Measurements from ENCODE around the gene DZIP1L. TPM values are rescaled to one million over a fixed set of nuclear protein-coding genes. Genes with fewer than 3 reads are reported as not detected.

DZIP1L gene
- total RNA-seq, 8 experiments from 2014 or later, result 3.9 to 59.9 (median 12.1) TPM

GRCh38 chr3:138127636-138128365, 12.4 kb upstream of the DZIP1L start:
- WGBS, 10 experiments, result 50 to 100% (median 82%) methylated on average over 1 of the region's 1 CpG; no CpG with 5 or more reads in 2 of the 10 experiments
- Histone ChIP-seq H3K4me3 (no peak overlapping the region), H3K4me1 (replicated peaks in 1 of 2) (no peaks in the 10 kb centered on the region), H3K27ac (no peak overlapping the region)
- no peak for ATAC-seq (replicated peaks in 6 of 8)
- in situ Hi-C loops (cut with MboI; ENCODE audit: low pct_unique_long_range_greater_than_20kb in 2 of 9, low sequenced_read_pairs in 9 of 9, unreplicated experiment in 9 of 9), result no loop called here

DNA sequence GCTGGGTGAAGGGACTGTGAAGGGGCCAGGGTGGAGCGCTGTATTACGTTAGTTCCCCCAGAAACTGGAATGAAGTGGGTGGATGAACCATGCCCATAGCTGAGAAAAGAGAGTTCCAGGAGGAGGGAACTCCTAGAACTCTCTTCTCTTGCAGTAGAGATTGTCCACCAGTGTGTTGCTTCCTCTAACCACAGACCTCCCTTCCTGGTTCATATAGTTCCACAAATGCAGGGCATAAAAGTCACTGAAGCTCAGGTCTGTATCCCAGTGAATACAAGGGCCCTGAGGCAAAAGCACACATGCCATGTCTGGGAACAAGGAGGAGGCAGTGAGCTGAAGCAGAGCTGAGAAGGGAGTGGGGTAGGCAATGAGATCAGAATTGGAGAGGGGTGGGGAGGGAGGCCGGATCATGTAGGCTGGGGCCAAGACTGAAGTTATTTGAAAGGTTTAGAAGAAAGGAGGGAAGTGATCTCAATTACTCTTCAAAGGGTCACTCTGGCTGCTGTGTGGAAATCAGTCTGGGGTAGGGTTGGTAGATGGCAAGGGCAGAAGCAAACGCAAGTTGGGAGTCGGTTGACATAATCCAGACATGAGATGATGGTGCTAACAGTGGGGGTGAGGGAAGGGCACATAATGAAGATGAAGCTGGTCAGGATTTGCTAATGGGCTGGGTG, 10.3 kb upstream of the DZIP1L start:
- peak in 4 of 8 experiments; percentile 6 to 93 (median 84) for ATAC-seq (replicated peaks in 6 of 8)
- H3K4me1 ChIP-seq (replicated peaks in 1 of 2), result no peaks in the 10 kb centered on the region
- no peak overlapping the region for H3K4me3 ChIP-seq
- no peak overlapping the region for H3K27ac ChIP-seq
- in situ Hi-C loops (cut with MboI; ENCODE audit: low pct_unique_long_range_greater_than_20kb in 2 of 9, low sequenced_read_pairs in 9 of 9, unreplicated experiment in 9 of 9), result no loop called here
- WGBS, 10 experiments, result 0 to 100% (median 43%) methylated on average over 1 to 4 of the region's 5 CpGs; no CpG with 5 or more reads in 4 of the 10 experiments

DNA sequence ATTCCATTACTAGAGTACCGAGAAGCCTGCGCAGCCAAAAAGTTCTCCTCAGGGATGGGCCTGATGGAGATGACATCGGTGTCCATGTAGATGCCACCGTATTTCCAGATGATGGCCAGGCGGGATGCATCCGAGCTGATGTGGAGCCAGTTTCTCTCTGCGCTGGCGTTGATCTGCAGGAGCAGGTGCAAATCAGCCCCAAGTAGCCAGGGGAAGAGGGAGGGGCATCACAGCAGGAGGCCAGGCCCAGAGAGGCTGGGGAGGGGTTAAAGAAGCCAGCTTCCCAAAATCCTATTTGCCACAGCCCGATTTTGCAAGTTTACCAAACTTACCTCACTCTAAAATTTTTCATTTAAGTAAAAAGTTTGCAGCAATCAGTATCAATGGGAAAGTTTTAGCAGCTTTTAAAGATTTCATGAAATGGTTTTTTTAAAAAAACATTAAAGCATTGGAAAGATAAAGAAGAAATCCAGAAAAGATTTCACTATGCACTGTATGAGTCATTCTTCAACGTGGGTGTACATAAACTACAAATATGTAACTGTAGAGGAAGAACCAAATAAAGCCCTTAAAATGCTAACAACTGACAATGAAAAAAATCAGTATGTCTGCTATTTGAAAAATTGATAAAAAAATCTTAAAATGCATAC, 9.4 kb upstream of the DZIP1L start:
- in situ Hi-C loops (cut with MboI; ENCODE audit: low pct_unique_long_range_greater_than_20kb in 2 of 9, low sequenced_read_pairs in 9 of 9, unreplicated experiment in 9 of 9), result no loop called here
- no peak overlapping the region for H3K27ac ChIP-seq
- 0 to 81% (median 65%) methylated on average over 1 to 8 of the region's 10 CpGs for WGBS, 10 experiments

GRCh38 chr3:138124188-138124587, 8.8 kb upstream of the DZIP1L start:
- in situ Hi-C loops (cut with MboI; ENCODE audit: low pct_unique_long_range_greater_than_20kb in 2 of 9, low sequenced_read_pairs in 9 of 9, unreplicated experiment in 9 of 9), result no loop called here
- no peak for ATAC-seq (replicated peaks in 6 of 8)
- no peak overlapping the region for H3K27ac ChIP-seq
- H3K4me1 ChIP-seq (replicated peaks in 1 of 2), result no peaks in the 10 kb centered on the region
- 64 to 100% (median 93%) methylated on average over 1 to 6 of the region's 6 CpGs; no CpG with 5 or more reads in 1 of the 10 experiments for WGBS, 10 experiments
- no peak overlapping the region for H3K4me3 ChIP-seq

More for the DNA sequence above, 9.4 kb upstream of the DZIP1L start:
- peak in 3 of 8 experiments; percentile 28 to 56 (median 40) for ATAC-seq (replicated peaks in 6 of 8)
- Histone ChIP-seq H3K4me1 (replicated peaks in 1 of 2) (no peaks in the 10 kb centered on the region), H3K4me3 (no peak overlapping the region)

GRCh38 chr3:138119423-138119766, 4.0 kb upstream of the DZIP1L start:
- Histone ChIP-seq H3K4me3 (no peak overlapping the region), H3K4me1 (replicated peaks in 1 of 2) (peaks cover 0 to 6% of the 10 kb centered on the region in 2 donors), H3K27ac (no peak overlapping the region)
- in situ Hi-C loops (cut with MboI; ENCODE audit: low pct_unique_long_range_greater_than_20kb in 2 of 9, low sequenced_read_pairs in 9 of 9, unreplicated experiment in 9 of 9), result loop anchor here in 1 of 9 experiments (10.0 kb wide), 1 partner anchor 55 kb away; no protein-coding TSS in a partner anchor
- peak in 3 of 8 experiments; percentile 5 to 23 (median 18) for ATAC-seq (replicated peaks in 6 of 8)
- WGBS, 10 experiments, result 0 to 100% (median 80%) methylated on average over 1 to 3 of the region's 4 CpGs; no CpG with 5 or more reads in 3 of the 10 experiments

GRCh38 chr3:138118612-138119422, 3.4 kb upstream of the DZIP1L start:
- Histone ChIP-seq H3K4me1 (replicated peaks in 1 of 2) (peaks cover 5 to 12% of the 10 kb centered on the region in 2 donors), H3K4me3 (no peak overlapping the region), H3K27ac (no peak overlapping the region)
- WGBS, 10 experiments, result 0 to 76% (median 27%) methylated on average over 1 to 4 of the region's 8 CpGs; no CpG with 5 or more reads in 3 of the 10 experiments
- in situ Hi-C loops (cut with MboI; ENCODE audit: low pct_unique_long_range_greater_than_20kb in 2 of 9, low sequenced_read_pairs in 9 of 9, unreplicated experiment in 9 of 9), result loop anchor here in 1 of 9 experiments (10.0 kb wide), 1 partner anchor 54 kb away; no protein-coding TSS in a partner anchor
- peak; percentile 17 to 58 (median 35) for ATAC-seq (replicated peaks in 6 of 8)

GRCh38 chr3:138114431-138114918, 933 bp downstream of the DZIP1L start:
- 0 to 20% (median 0%) methylated on average over 1 to 6 of the region's 9 CpGs; no CpG with 5 or more reads in 4 of the 10 experiments for WGBS, 10 experiments
- peak overlapping the region in 1 of 2 donors; percentile 81 for H3K27ac ChIP-seq
- ATAC-seq (replicated peaks in 6 of 8), result peak; percentile 1 to 42 (median 28)
- in situ Hi-C loops (cut with MboI; ENCODE audit: low pct_unique_long_range_greater_than_20kb in 2 of 9, low sequenced_read_pairs in 9 of 9, unreplicated experiment in 9 of 9), result loop anchor here in 1 of 9 experiments (10.0 kb wide), 1 partner anchor 50 kb away; no protein-coding TSS in a partner anchor
- peaks cover 12 to 18% of the 10 kb centered on the region in 2 donors for H3K4me1 ChIP-seq (replicated peaks in 1 of 2)
- H3K4me3 ChIP-seq, result peak overlapping the region; percentile 48 to 81 (median 70)

GRCh38 chr3:138113326-138113725, 2.1 kb downstream of the DZIP1L start:
- peaks cover 12 to 18% of the 10 kb centered on the region in 2 donors for H3K4me1 ChIP-seq (replicated peaks in 1 of 2)
- H3K27ac ChIP-seq, result no peak overlapping the region
- WGBS, 10 experiments, result 0 to 60% (median 7%) methylated on average over 1 of the region's 1 CpG; no CpG with 5 or more reads in 6 of the 10 experiments
- peak in 6 of 8 experiments; percentile 15 to 75 (median 56) for ATAC-seq (replicated peaks in 6 of 8)
- H3K4me3 ChIP-seq, result no peak overlapping the region
- in situ Hi-C loops (cut with MboI; ENCODE audit: low pct_unique_long_range_greater_than_20kb in 2 of 9, low sequenced_read_pairs in 9 of 9, unreplicated experiment in 9 of 9), result loop anchor here in 1 of 9 experiments (10.0 kb wide), 1 partner anchor 49 kb away; no protein-coding TSS in a partner anchor

- WGBS, 10 experiments, result 48 to 97% (median 91%) methylated on average over 3 to 8 of the region's 8 CpGs; no CpG with 5 or more reads in 1 of the 10 experiments
- no peak for ATAC-seq (replicated peaks in 6 of 8)
- Histone ChIP-seq H3K27ac (no peak overlapping the region), H3K4me3 (no peak overlapping the region), H3K4me1 (replicated peaks in 1 of 2) (peaks cover 12 to 18% of the 10 kb centered on the region in 2 donors)
- in situ Hi-C loops (cut with MboI; ENCODE audit: low pct_unique_long_range_greater_than_20kb in 2 of 9, low sequenced_read_pairs in 9 of 9, unreplicated experiment in 9 of 9), result loop anchor here in 1 of 9 experiments (10.0 kb wide), 1 partner anchor 48 kb away; no protein-coding TSS in a partner anchor
These were observed 3.0 kb downstream of the DZIP1L start for GRCh38 chr3:138112362-138112761.

- no peak overlapping the region for H3K27ac ChIP-seq
- WGBS, 10 experiments, result 17 to 100% (median 86%) methylated on average over 1 of the region's 1 CpG; no CpG with 5 or more reads in 3 of the 10 experiments
- no peaks in the 10 kb centered on the region for H3K4me1 ChIP-seq (replicated peaks in 1 of 2)
- peak in 2 of 8 experiments; percentile 11 to 93 for ATAC-seq (replicated peaks in 6 of 8)
- in situ Hi-C loops (cut with MboI; ENCODE audit: low pct_unique_long_range_greater_than_20kb in 2 of 9, low sequenced_read_pairs in 9 of 9, unreplicated experiment in 9 of 9), result no loop called here
- H3K4me3 ChIP-seq, result no peak overlapping the region
These were observed 9.8 kb downstream of the DZIP1L start for GRCh38 chr3:138105598-138105997.

DNA sequence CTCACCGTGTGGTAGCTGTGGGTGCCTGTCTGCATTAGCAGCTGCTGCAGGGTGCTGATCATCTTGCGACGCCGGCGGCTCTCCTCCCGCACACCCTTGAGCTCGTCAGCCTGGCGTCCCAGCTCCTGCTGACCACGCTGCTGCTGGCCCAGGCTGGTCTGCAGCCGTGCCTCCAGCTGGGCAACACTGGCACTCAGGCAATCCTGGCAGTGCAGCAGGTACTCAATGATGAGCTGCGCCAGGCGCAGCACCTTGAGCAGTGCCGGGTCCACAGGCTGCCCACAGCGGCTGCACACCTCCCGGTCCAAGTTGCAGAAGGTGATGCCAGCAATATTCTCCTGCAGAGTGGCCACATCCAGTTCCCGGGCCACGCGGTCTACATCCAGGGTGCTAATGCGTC, 11.9 kb downstream of the DZIP1L start:
- H3K4me3 ChIP-seq, result no peak overlapping the region
- no peak overlapping the region for H3K27ac ChIP-seq
- no peak for ATAC-seq (replicated peaks in 6 of 8)
- in situ Hi-C loops (cut with MboI; ENCODE audit: low pct_unique_long_range_greater_than_20kb in 2 of 9, low sequenced_read_pairs in 9 of 9, unreplicated experiment in 9 of 9), result no loop called here
- WGBS, 10 experiments, result 97 to 100% methylated on average over 2 to 11 of the region's 19 CpGs; no CpG with 5 or more reads in 8 of the 10 experiments
- H3K4me1 ChIP-seq (replicated peaks in 1 of 2), result no peaks in the 10 kb centered on the region

Measured in motor neuron (in vitro differentiated cells).